Karpas-422 (cell line): Measurements from ENCODE around the gene DDX27. TPM values are rescaled to one million over a fixed set of nuclear protein-coding genes. Genes with fewer than 3 reads are reported as not detected.

Experiments
- DNase-seq: peaks from one replicate; pipeline ENCODE4 v3.0.0-alpha.2; 2015
- H2AFZ ChIP-seq: fragments of 200-600 bp; sonication (generic); 2 replicates; pipeline ENCODE4 v1.6.1; 2014; ENCODE audit warnings: antibody characterized with exemption, low read length, mixed read lengths
- H3K27ac ChIP-seq: fragments of 200-600 bp; sonication (generic); 2 replicates; pipeline ENCODE4 v1.5.1; 2014; ENCODE audit warnings: mild to moderate bottlenecking, low read length, moderate library complexity
- H3K27me3 ChIP-seq: fragments of 200-600 bp; sonication (generic); 2 replicates; pipeline ENCODE4 v1.6.1; 2014; ENCODE audit warnings: low read length, mixed read lengths
- H3K36me3 ChIP-seq: fragments of 200-600 bp; sonication (generic); 2 replicates; pipeline ENCODE4 v1.6.1; 2014; ENCODE audit warnings: low read length, mixed read lengths; ENCODE audit not compliant: insufficient read depth
- H3K4me1 ChIP-seq: fragments of 200-600 bp; sonication (generic); 2 replicates; pipeline ENCODE4 v1.6.1; 2014; ENCODE audit warnings: mild to moderate bottlenecking, low read length, mixed read lengths
- H3K4me2 ChIP-seq: fragments of 200-600 bp; sonication (generic); 2 replicates; pipeline ENCODE4 v1.6.1; 2014; ENCODE audit warnings: low read length, low read depth, mild to moderate bottlenecking; ENCODE audit not compliant: poor library complexity, severe bottlenecking
- H3K4me3 ChIP-seq: fragments of 200-600 bp; sonication (generic); 2 replicates; pipeline ENCODE4 v1.5.1; 2014; ENCODE audit warnings: mild to moderate bottlenecking, antibody characterized with exemption, low read length, mixed read lengths
- H3K79me2 ChIP-seq: fragments of 200-600 bp; sonication (generic); 2 replicates; pipeline ENCODE4 v1.6.1; 2014; ENCODE audit warnings: mild to moderate bottlenecking, low read length, mixed read lengths
- H3K9ac ChIP-seq: fragments of 200-600 bp; sonication (generic); 2 replicates; pipeline ENCODE4 v1.6.0; 2014; ENCODE audit warnings: low read length
- H3K9me2 ChIP-seq: fragments of 200-600 bp; sonication (generic), shearing (Covaris generic); replicated peaks from 2 replicates; pipeline ENCODE4 v1.6.0; 2014; ENCODE audit warnings: mild to moderate bottlenecking, low read length, moderate library complexity; ENCODE audit not compliant: insufficient read depth
- H3K9me3 ChIP-seq: fragments of 300-700, 200-600 bp; sonication (generic); 2 replicates; pipeline ENCODE4 v1.6.1; 2014; ENCODE audit warnings: low read length, mixed read lengths
- H4K20me1 ChIP-seq: fragments of 200-600 bp; sonication (generic); 2 replicates; pipeline ENCODE4 v1.6.1; 2014; ENCODE audit warnings: mild to moderate bottlenecking, antibody characterized with exemption, low read length, low read depth; ENCODE audit not compliant: insufficient read depth
- total RNA-seq: library from RNA; depleted of rRNA; stranded (reverse); fragments of >200 nt; shearing (Covaris generic); gene quantifications from 2 replicates; pipeline ENCODE4 v1.2.3, GENCODE V29; 2014; ENCODE audit warnings: low replicate concordance; rRNA removed

Gene DDX27
- total RNA-seq: 34.5 and 43.7 TPM in 2 replicates

GRCh38 chr20:49219091-49219923, at the start of gene DDX27:
Gene DDX27, plus strand, starts transcription at chr20:49219416. Its CDS starts 33 bp downstream, at chr20:49219449.
- Histone ChIP-seq H3K9me3 (no peaks in the 10 kb centered on the region), H3K4me3 (peak within 1 kb of the TSS; percentile 76), H3K36me3 (peaks cover 13% of the 10 kb centered on the region), H3K4me2 (peak within 1 kb of the TSS; percentile 97), H3K27ac (peak within 1 kb of the TSS; percentile 21; the same call in 1 of the 2 replicates), H3K27me3 (no peaks in the 10 kb centered on the region), H3K4me1 (peaks cover 18% of the 10 kb centered on the region), H3K9ac (peak within 1 kb of the TSS; percentile 79), H4K20me1 (0 out of 2 replicates have a peak, but pooled peaks cover 13% of the 10 kb centered on the region), H3K9me2 (no peaks in the 10 kb centered on the region), H2AFZ (peak within 1 kb of the TSS; percentile 64; the same call in 1 of the 2 replicates), H3K79me2 (peaks cover 26% of the 10 kb centered on the region)
- peak; percentile 100 for DNase-seq

GRCh38 chr20:49169547-49169946, 49.7 kb upstream of the DDX27 start:
- Histone ChIP-seq H4K20me1 (no peaks in the 10 kb centered on the region), H3K27me3 (no peaks in the 10 kb centered on the region), H3K9ac (no peak overlapping the region), H2AFZ (no peak overlapping the region), H3K79me2 (peaks cover 92% of the 10 kb centered on the region), H3K27ac (no peak overlapping the region), H3K9me2 (no peaks in the 10 kb centered on the region), H3K4me2 (no peak overlapping the region), H3K9me3 (no peaks in the 10 kb centered on the region), H3K36me3 (peaks cover 19% of the 10 kb centered on the region; the same call in 1 of the 2 replicates), H3K4me3 (no peak overlapping the region), H3K4me1 (peaks cover 37% of the 10 kb centered on the region)
- DNase-seq: no peak

GRCh38 chr20:49170714-49171113, 48.5 kb upstream of the DDX27 start:
- H3K36me3 ChIP-seq: peaks cover 15% of the 10 kb centered on the region; the same call in 1 of the 2 replicates
- H2AFZ ChIP-seq: no peak overlapping the region
- no peak overlapping the region for H3K4me3 ChIP-seq
- no peak overlapping the region for H3K27ac ChIP-seq
- no peak for DNase-seq
- no peaks in the 10 kb centered on the region for H4K20me1 ChIP-seq
- H3K9me2 ChIP-seq: no peaks in the 10 kb centered on the region
- no peak overlapping the region for H3K4me2 ChIP-seq
- no peak overlapping the region for H3K9ac ChIP-seq
- no peaks in the 10 kb centered on the region for H3K27me3 ChIP-seq
- H3K4me1 ChIP-seq: peaks cover 37% of the 10 kb centered on the region
- H3K9me3 ChIP-seq: no peaks in the 10 kb centered on the region
- peaks cover 93% of the 10 kb centered on the region for H3K79me2 ChIP-seq

GRCh38 chr20:49171909-49172308, 47.3 kb upstream of the DDX27 start:
- Histone ChIP-seq H3K9me2 (no peaks in the 10 kb centered on the region), H3K9ac (no peak overlapping the region), H3K9me3 (no peaks in the 10 kb centered on the region), H3K27me3 (no peaks in the 10 kb centered on the region), H3K4me3 (no peak overlapping the region), H3K27ac (no peak overlapping the region), H4K20me1 (no peaks in the 10 kb centered on the region), H3K36me3 (peaks cover 8% of the 10 kb centered on the region; the same call in 1 of the 2 replicates), H3K4me2 (no peak overlapping the region), H3K79me2 (peaks cover 93% of the 10 kb centered on the region), H2AFZ (no peak overlapping the region), H3K4me1 (peaks cover 36% of the 10 kb centered on the region)
- DNase-seq: no peak

- H4K20me1 ChIP-seq: no peaks in the 10 kb centered on the region
Observed at GRCh38 chr20:49172413-49172812, 46.8 kb upstream of the DDX27 start.

GRCh38 chr20:49174183-49174582, 45.0 kb upstream of the DDX27 start:
- no peak overlapping the region for H3K27ac ChIP-seq

More at GRCh38 chr20:49172413-49172812, 46.8 kb upstream of the DDX27 start:
- Histone ChIP-seq H3K79me2 (peaks cover 93% of the 10 kb centered on the region), H3K9me3 (no peaks in the 10 kb centered on the region), H3K27me3 (no peaks in the 10 kb centered on the region), H3K4me3 (no peak overlapping the region), H3K4me1 (peaks cover 31% of the 10 kb centered on the region), H3K27ac (no peak overlapping the region), H3K9me2 (no peaks in the 10 kb centered on the region), H2AFZ (no peak overlapping the region), H3K4me2 (no peak overlapping the region), H3K36me3 (peaks cover 8% of the 10 kb centered on the region; the same call in 1 of the 2 replicates), H3K9ac (no peak overlapping the region)
- DNase-seq: no peak

GRCh38 chr20:49179368-49180277, 39.6 kb upstream of the DDX27 start:
- Histone ChIP-seq H3K9me2 (no peaks in the 10 kb centered on the region), H2AFZ (no peak overlapping the region), H3K9me3 (no peaks in the 10 kb centered on the region), H3K4me2 (peak overlapping the region; percentile 21), H3K27me3 (no peaks in the 10 kb centered on the region), H4K20me1 (no peaks in the 10 kb centered on the region; the same call in 1 of the 2 replicates), H3K27ac (no peak overlapping the region), H3K79me2 (peaks cover 94% of the 10 kb centered on the region), H3K9ac (no peak overlapping the region), H3K4me3 (no peak overlapping the region), H3K36me3 (peaks cover 7% of the 10 kb centered on the region; the same call in 1 of the 2 replicates), H3K4me1 (peaks cover 46% of the 10 kb centered on the region)
- no peak for DNase-seq

More at GRCh38 chr20:49174183-49174582, 45.0 kb upstream of the DDX27 start:
- Histone ChIP-seq H3K9me2 (no peaks in the 10 kb centered on the region), H3K9ac (no peak overlapping the region), H3K27me3 (no peaks in the 10 kb centered on the region), H2AFZ (no peak overlapping the region), H3K79me2 (peaks cover 89% of the 10 kb centered on the region), H3K4me1 (peaks cover 17% of the 10 kb centered on the region), H4K20me1 (no peaks in the 10 kb centered on the region), H3K4me3 (no peak overlapping the region), H3K9me3 (no peaks in the 10 kb centered on the region), H3K36me3 (peaks cover 15% of the 10 kb centered on the region), H3K4me2 (no peak overlapping the region)
- no peak for DNase-seq
